ENCODE measurements around the gene DRG1.

DNA sequence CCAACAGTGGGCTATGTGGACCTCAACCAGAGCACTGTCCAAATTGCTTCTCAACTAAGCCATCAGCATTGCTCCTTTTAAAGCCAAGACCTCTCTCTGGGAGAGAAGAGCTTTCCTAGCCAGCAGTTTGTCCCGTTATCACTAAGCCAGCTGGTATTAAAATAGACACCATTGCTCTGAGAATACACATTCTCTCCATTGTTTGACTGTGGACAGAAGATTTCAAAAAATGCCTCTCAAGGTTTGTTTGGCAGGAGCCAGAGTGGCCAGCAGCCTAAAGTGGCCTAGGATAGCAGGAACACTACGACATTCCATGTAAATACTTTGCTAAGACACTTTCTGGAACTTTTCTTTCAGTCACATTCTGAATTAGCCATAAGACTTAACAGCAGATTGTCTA lies 49.0 kb downstream of the DRG1 start:
- TF ChIP-seq, protein P1, sequence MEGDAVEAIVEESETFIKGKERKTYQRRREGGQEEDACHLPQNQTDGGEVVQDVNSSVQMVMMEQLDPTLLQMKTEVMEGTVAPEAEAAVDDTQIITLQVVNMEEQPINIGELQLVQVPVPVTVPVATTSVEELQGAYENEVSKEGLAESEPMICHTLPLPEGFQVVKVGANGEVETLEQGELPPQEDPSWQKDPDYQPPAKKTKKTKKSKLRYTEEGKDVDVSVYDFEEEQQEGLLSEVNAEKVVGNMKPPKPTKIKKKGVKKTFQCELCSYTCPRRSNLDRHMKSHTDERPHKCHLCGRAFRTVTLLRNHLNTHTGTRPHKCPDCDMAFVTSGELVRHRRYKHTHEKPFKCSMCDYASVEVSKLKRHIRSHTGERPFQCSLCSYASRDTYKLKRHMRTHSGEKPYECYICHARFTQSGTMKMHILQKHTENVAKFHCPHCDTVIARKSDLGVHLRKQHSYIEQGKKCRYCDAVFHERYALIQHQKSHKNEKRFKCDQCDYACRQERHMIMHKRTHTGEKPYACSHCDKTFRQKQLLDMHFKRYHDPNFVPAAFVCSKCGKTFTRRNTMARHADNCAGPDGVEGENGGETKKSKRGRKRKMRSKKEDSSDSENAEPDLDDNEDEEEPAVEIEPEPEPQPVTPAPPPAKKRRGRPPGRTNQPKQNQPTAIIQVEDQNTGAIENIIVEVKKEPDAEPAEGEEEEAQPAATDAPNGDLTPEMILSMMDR (IDR thresholded peaks at IDR 0.05) = no peak
- no peak for TF ChIP-seq POLR2A (IDR thresholded peaks at IDR 0.05)

All from Peyer's patch (tissue), 4 donors.